Measurements from ENCODE around the gene WDR83. TPM values are rescaled to one million over a fixed set of nuclear protein-coding genes. Genes with fewer than 3 reads are reported as not detected.
"Not testable (repeated sequence)": the region's sequence is repeated elsewhere in the genome, so short reads cannot be mapped to it uniquely, and the experiment has no call there.

WDR83 gene
- total RNA-seq, 2 experiments from 2014 or later = 17.5 to 23.2 TPM

DNA sequence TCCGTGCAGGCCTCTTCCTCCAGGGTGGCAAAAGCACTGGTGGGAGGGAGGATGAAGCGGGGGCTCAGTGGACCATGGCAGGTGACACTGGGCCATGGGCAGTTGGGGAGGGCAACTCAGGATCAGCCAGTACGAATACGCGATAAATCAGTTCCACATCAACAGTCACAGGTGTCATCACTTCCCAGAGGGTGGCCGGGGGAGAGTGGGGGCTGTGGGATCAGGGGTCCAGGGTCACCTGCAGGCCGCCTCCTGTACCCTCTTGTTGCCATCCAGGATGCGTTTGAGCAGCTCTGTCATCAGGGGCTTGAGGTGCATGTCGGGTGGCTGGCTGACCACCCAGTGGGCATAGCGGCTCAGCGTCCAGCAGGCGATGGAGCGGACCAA lies 39.7 kb downstream of the WDR83 start:
- ChIA-PET POLR2A (interaction anchor here (1.5 to 2.2 kb wide), 4 partner anchors 10 to 27 kb away, joined by 3 to 15 read pairs (median 4); partner anchors contain the start of gene FBXW9), CTCF (interaction anchor here (1.1 kb wide), 1 partner anchor 89 kb away, joined by 3 read pairs; no protein-coding TSS in a partner anchor)
- TF ChIP-seq, protein P1, sequence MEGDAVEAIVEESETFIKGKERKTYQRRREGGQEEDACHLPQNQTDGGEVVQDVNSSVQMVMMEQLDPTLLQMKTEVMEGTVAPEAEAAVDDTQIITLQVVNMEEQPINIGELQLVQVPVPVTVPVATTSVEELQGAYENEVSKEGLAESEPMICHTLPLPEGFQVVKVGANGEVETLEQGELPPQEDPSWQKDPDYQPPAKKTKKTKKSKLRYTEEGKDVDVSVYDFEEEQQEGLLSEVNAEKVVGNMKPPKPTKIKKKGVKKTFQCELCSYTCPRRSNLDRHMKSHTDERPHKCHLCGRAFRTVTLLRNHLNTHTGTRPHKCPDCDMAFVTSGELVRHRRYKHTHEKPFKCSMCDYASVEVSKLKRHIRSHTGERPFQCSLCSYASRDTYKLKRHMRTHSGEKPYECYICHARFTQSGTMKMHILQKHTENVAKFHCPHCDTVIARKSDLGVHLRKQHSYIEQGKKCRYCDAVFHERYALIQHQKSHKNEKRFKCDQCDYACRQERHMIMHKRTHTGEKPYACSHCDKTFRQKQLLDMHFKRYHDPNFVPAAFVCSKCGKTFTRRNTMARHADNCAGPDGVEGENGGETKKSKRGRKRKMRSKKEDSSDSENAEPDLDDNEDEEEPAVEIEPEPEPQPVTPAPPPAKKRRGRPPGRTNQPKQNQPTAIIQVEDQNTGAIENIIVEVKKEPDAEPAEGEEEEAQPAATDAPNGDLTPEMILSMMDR (IDR thresholded peaks at IDR 0.05) = no peak
- H3K4me3 Mint-ChIP-seq = no peak overlapping the region
- H3K27me3 Mint-ChIP-seq = no peaks in the 10 kb centered on the region
- DNase-seq = no peak
- H3K27ac Mint-ChIP-seq = no peak overlapping the region
- H3K9me3 Mint-ChIP-seq = no peaks in the 10 kb centered on the region
- peaks cover 56% of the 10 kb centered on the region for H3K36me3 Mint-ChIP-seq (ENCODE audit: low read depth)
- H3K4me1 Mint-ChIP-seq (ENCODE audit: low read depth) = no peaks in the 10 kb centered on the region
- intact Hi-C loops (cut with micrococcal nuclease) = no loop called here
- no peak for ATAC-seq

DNA sequence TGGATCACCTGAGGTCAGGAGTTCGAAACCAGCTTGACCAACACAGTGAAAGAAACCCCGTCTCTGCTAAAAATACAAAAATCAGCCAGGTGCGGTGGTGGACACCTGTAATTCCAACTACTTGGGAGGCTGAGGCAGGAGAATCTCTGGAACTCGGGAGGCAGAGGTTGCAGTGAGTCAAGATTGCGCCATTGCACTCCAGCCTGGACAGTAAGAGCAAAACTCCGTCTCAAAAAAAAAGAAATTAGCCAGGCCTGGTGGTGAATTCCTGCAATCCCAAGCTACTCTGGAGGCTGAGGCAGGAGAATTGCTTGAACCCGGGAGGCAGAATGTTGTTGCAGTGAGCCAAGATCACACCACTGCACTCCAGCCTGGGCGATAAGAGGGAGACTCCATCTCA lies 42.0 kb downstream of the WDR83 start:
- ChIA-PET POLR2A (interaction anchor here (1.7 to 3.5 kb wide), 2 partner anchors 12 to 14 kb away, joined by 6 to 23 read pairs; partner anchors contain the start of genes FBXW9 and TNPO2), CTCF (interaction anchor here (1.0 to 1.3 kb wide), 2 partner anchors 49 to 52 kb away, joined by 3 to 4 read pairs; no protein-coding TSS in a partner anchor)
- no peaks in the 10 kb centered on the region for H3K27me3 Mint-ChIP-seq
- H3K36me3 Mint-ChIP-seq (ENCODE audit: low read depth) = peaks cover 51% of the 10 kb centered on the region
- no peaks in the 10 kb centered on the region for H3K4me1 Mint-ChIP-seq (ENCODE audit: low read depth)
- no peak overlapping the region for H3K4me3 Mint-ChIP-seq
- H3K9me3 Mint-ChIP-seq = no peaks in the 10 kb centered on the region
- intact Hi-C loops (cut with micrococcal nuclease) = no loop called here
- DNase-seq = no peak
- no peak overlapping the region for H3K27ac Mint-ChIP-seq
- ATAC-seq = no peak
- TF ChIP-seq, protein P1 (IDR thresholded peaks at IDR 0.05) = no peak

DNA sequence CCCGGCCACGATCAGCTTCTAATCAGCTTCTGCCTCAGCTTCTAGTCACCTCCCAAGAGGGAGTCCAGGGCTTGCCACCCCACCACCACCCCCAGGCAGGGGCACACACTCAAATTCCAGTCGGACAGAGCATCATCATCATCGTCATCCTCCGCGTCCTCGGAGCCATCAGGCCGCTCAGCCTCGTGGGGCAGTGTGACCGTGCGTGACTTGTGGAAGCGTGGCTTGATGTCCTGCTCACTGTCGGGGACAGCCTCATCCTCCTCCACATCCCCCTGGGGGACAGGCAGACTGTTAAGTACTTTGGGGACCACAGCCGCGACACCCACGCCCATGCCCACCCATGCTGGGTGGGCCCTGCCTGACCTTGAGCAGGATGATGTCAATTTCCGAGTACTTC lies 44.6 kb downstream of the WDR83 start:
- Mint-ChIP-seq H3K27me3 (no peaks in the 10 kb centered on the region), H3K36me3 (ENCODE audit: low read depth) (peaks cover 47% of the 10 kb centered on the region), H3K27ac (no peak overlapping the region), H3K4me1 (ENCODE audit: low read depth) (no peaks in the 10 kb centered on the region), H3K4me3 (no peak overlapping the region), H3K9me3 (no peaks in the 10 kb centered on the region)
- CTCF ChIA-PET = interaction anchor here (1.3 kb wide), 1 partner anchor 85 kb away, joined by 4 read pairs; no protein-coding TSS in a partner anchor
- POLR2A ChIA-PET = interaction anchor here (0.6 to 3.5 kb wide), 3 partner anchors 11 to 23 kb away, joined by 3 to 23 read pairs (median 3); partner anchors contain the start of genes TNPO2 and TRIR
- intact Hi-C loops (cut with micrococcal nuclease) = no loop called here
- TF ChIP-seq, protein P1 (IDR thresholded peaks at IDR 0.05) = no peak
- DNase-seq = no peak
- ATAC-seq = no peak

DNA sequence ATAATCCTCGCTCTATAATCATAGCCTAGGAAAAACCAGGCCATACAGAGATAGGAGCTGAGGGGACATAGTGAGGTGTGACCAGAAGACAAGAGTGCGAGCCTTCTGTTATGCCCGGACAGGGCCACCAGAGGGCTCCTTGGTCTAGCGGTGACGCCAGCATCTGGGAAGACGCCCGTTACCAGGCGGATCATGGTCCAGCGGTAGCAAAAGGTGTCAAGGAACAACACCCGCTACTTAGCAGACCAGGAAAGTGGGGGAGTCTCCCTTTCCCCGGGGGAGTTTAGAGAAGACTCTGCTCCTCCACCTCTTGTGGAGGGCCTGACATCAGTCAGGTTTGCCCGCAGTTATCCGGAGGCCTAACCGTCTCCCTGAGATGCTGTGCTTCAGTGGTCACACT lies 45.5 kb downstream of the WDR83 start:
- H3K4me3 Mint-ChIP-seq; H3K9me3 Mint-ChIP-seq; intact Hi-C loops (cut with micrococcal nuclease); CTCF ChIA-PET; DNase-seq; H3K27ac Mint-ChIP-seq; H3K27me3 Mint-ChIP-seq; ATAC-seq; H3K4me1 Mint-ChIP-seq (ENCODE audit: low read depth): not testable (repeated sequence)
- TF ChIP-seq, protein P1 (IDR thresholded peaks at IDR 0.05) = peak; percentile 29
- POLR2A ChIA-PET = interaction anchor here (1.1 kb wide), 1 partner anchor 9 kb away, joined by 4 read pairs; no protein-coding TSS in a partner anchor
- H3K36me3 Mint-ChIP-seq (ENCODE audit: low read depth) = peaks cover 45% of the 10 kb centered on the region

DNA sequence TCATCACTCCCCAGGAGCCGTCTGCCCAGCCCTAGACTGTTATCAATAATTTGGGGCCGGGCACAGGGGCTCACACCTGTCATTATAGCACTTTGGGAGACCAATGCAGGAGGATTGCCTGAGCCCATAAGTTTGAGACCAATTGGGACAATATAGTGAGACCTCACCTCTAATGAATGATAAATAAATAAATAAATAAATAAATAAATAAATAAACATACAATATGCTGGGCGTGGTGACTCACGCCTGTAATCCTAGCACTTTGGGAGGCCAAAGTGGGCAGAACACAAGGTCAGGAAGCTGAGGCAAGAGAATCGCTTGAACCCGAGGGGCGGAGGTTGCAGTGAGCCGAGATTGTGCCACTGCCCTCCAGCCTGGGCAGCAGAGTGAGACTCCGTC lies 46.7 kb downstream of the WDR83 start:
- H3K9me3 Mint-ChIP-seq; H3K4me1 Mint-ChIP-seq (ENCODE audit: low read depth); ATAC-seq; H3K4me3 Mint-ChIP-seq; DNase-seq; H3K27me3 Mint-ChIP-seq; H3K27ac Mint-ChIP-seq; intact Hi-C loops (cut with micrococcal nuclease): not testable (repeated sequence)
- ChIA-PET POLR2A (interaction anchor here (1.5 to 3.7 kb wide), 3 partner anchors 10 to 17 kb away, joined by 4 to 15 read pairs (median 10); partner anchors contain the start of genes FBXW9 and TNPO2), CTCF (interaction anchor here (1.3 to 2.0 kb wide), 4 partner anchors 10 to 83 kb away, joined by 3 to 6 read pairs (median 5); partner anchors contain the start of gene TNPO2)
- H3K36me3 Mint-ChIP-seq (ENCODE audit: low read depth) = peaks cover 43% of the 10 kb centered on the region
